Erythroblast (primary cell): ENCODE data around the gene SLC1A2.

ENCODE experiments used
- DNase-seq, 2 experiments: peaks; one replicate each; lab custom pipeline; 2025; lab: John Stamatoyannopoulos, UW
- GATA1 ChIP-seq: IDR thresholded peaks from 2 replicates; pipeline ENCODE4 v1.6.1; 2011; ENCODE audit warnings: low read depth, mild to moderate bottlenecking, control low read depth, low read length, moderate library complexity
- POLR2A ChIP-seq: IDR thresholded peaks from 2 replicates; pipeline ENCODE4 v1.6.1; 2011; ENCODE audit warnings: mild to moderate bottlenecking, low read length

SLC1A2 gene

GRCh38 chr11:35330156-35330889, 89.0 kb downstream of the SLC1A2 start:
- no peak for DNase-seq
- TF ChIP-seq GATA1 (no peak), POLR2A (no peak)

GRCh38 chr11:35327829-35328228, 91.5 kb downstream of the SLC1A2 start:
- no peak for TF ChIP-seq GATA1
- TF ChIP-seq POLR2A: no peak
- no peak for DNase-seq

GRCh38 chr11:35326266-35326879, 93.0 kb downstream of the SLC1A2 start:
- no peak for DNase-seq
- TF ChIP-seq GATA1: no peak
- TF ChIP-seq POLR2A: no peak

DNA sequence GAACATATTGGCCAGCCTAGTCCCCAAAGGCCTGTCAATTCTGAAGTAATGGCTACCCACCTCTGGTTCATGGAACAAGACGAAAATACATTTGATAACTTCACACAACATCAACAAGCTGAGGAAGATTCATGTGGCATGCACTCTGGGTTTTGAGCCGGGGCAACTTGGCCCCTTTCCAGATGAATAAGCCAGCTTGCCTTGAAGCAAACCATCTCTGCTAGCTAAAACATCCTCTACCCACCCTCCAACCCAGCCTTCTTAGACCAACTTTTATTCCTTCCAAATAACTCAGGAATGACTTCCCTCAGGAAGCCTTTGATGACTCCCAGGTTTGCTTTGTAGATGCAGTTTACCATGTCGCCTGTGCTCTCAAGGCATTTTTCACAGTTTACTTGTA, 94.4 kb downstream of the SLC1A2 start:
- no peak for DNase-seq
- no peak for TF ChIP-seq POLR2A
- no peak for TF ChIP-seq GATA1

DNA sequence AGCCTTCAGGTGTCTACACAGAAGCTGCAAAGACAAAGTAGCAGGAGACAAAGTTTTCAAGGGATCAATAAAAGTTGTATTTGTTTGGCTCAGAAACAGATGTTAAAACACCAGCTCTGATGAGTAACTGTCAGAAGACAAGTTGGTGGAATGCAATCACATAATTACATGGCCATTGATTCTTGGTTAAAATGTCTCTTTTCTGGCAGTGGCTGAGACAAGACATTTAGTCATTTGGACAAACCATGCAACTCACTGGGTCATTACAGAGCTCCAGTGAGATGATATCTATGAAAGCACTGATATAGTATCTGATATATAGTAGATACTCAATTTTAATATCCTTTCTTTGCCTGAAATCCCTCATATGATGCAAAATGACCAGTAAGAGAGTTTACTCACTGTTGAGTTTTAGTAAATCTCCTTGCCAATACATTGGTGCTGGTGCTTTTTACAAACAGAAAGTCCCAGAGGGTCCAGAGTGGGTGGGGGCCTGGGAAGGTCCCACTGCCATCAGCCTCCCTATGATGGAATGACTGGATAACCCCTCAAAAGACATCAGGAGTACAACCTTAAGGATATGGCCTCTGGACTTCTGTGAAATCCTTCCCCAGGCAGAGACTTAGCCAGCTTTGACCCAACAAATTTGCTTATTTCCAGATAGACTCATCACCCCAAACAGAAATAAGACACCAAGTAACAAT, 95.0 kb downstream of the SLC1A2 start:
- DNase-seq: no peak
- TF ChIP-seq POLR2A (no peak), GATA1 (no peak)

DNA sequence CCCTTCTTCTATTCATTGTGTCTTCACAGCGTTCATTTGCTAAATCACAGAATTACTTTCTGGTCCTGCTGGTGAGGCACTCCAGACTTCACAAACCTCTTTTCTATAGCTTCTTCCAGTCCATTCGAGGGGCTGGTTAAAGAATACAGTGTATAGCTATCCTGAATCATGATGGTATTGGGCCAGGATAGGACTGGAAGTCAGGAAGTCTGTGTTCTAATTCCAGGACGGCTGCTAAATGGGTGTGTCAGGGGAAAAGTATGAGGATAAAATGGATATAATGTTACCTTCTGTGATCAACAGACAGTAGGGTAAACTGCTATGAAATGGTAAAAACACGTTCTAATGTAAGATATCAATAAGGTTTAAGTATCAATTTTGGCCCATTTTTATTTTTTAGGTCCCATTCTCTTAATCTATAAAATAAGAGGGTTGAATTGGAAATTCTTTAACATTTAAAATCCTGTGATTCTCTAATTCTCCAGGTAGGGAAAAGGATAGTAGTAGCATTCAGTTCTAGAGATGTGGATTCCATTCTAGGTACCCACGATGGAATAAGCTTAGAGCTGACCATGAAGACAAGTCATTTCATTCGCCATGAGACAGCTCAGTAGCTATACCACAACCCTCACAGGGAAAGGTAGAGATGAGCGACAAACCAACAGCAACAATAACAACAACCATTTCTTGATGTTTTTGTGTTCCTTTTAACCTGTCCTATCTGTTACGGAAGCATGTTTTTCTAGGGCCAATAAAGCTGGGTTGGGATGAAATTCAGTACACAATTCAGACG, 96.1 kb downstream of the SLC1A2 start:
- no peak for DNase-seq
- no peak for TF ChIP-seq GATA1
- no peak for TF ChIP-seq POLR2A

GRCh38 chr11:35322318-35322979, 96.9 kb downstream of the SLC1A2 start:
- DNase-seq: no peak
- TF ChIP-seq POLR2A (no peak), GATA1 (no peak)

DNA sequence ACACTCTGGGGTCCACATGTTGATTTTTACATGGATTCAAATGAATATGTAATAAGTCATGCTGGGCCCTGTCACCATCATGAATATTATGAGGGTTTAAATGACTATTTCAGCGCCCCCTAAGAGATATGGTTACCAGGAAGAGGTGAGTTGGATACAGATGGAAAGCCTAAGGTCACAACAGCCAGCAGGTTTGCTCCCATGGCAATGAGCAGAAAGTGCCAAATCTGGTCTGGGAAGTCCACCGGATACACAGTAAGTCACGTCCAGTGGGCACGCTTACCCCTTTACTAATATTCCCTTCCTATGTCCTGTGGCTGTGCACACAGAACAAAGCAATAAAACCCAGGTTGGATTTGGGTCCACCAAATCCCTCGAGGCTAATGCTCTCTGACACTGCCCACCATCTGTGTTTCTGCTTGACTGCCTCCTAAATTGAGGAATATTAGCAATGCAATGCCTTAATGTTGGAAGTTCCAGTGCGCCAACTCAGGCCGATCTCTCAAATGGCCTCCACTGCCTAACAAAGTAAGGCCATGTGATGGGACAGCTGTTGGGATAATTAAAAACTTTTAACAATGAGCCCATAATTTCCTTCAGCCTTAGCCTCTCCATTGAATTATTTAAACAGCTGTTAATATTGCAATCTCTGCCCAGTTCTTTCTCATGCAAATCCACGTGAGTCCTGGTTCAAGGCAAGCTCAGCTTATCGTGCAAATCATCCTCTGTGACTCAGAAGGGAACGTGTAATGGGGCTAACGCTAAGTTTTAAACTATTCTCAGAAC, 97.6 kb downstream of the SLC1A2 start:
- no peak for TF ChIP-seq POLR2A
- no peak for TF ChIP-seq GATA1
- no peak for DNase-seq

- TF ChIP-seq POLR2A: no peak
- TF ChIP-seq GATA1: no peak
- peak in 1 of 2 experiments; percentile 2 for DNase-seq
Observed at GRCh38 chr11:35321111-35321510, 98.2 kb downstream of the SLC1A2 start.

- no peak for DNase-seq
- TF ChIP-seq POLR2A: no peak
Observed at GRCh38 chr11:35318977-35319925, 100.1 kb downstream of the SLC1A2 start.

- DNase-seq: no peak
- TF ChIP-seq GATA1 (no peak), POLR2A (no peak)
Observed at GRCh38 chr11:35318309-35318708, 101.0 kb downstream of the SLC1A2 start.
